Ovary (tissue), 3 donors: ENCODE measurements around the gene IL10RA.

ENCODE experiments used
- CTCF ChIP-seq, 3 donors: fragments of 450-650 bp in 2 of 3; fragments of 200-600 bp in 1 of 3; IDR thresholded peaks; one replicate each; pipeline versions ENCODE4 v1.5.1 to v1.8.0; 2016 to 2022; ENCODE audit warnings: antibody characterized with exemption in 3 of 3, mild to moderate bottlenecking in 1 of 3
- EP300 ChIP-seq: sonication (generic); formaldehyde crosslinking; IDR thresholded peaks from one replicate; pipeline ENCODE4 v1.6.1; 2017; ENCODE audit warnings: antibody characterized with exemption
- POLR2A ChIP-seq: fragments of 450-650 bp; IDR thresholded peaks from one replicate; pipeline ENCODE4 v1.6.1; 2017; ENCODE audit warnings: antibody characterized with exemption, mild to moderate bottlenecking, moderate library complexity
- donor health status: DM: no; HTN: no; CAD: no.

DNA sequence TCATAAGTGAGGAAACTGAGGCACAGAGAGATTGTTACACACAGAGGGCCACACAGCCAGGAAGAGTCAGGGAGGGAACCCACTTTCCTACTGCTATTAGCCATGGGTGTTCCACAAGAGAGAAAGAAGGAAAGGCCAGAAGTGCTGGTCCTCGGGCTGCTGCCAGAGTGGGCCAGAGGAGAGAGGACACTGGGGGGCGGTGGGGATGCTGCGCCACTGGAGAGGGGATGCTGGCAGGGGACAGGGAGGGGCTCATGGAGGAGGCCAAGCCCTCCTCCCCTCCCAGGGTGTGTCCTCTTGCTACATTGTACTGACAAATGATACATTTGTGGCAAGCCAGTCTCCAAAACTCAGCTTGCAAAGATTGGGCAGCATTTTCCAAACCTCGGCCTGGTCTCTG is 9.9 kb downstream of the IL10RA start:
- TF ChIP-seq CTCF (IDR thresholded peaks at IDR 0.05) (no peak), EP300 (no peak), POLR2A (no peak)
